Heart left ventricle (tissue), 13 donors: ENCODE measurements around the gene COQ4.

Source experiments
- CTCF ChIP-seq, 12 donors: fragments of 200-600 bp; sonication (generic) in 4 of 12; IDR thresholded peaks; one replicate each; pipeline versions ENCODE4 v1.5.0 to v1.8.0; 2018 to 2022; ENCODE audit warnings: antibody characterized with exemption in 12 of 12, mild to moderate bottlenecking in 5 of 12
- POLR2A ChIP-seq, 2 donors: fragments of 450-650 bp; IDR thresholded peaks; one replicate each; pipeline ENCODE4 v1.6.1; 2017; ENCODE audit warnings: antibody characterized with exemption in 2 of 2, mild to moderate bottlenecking in 2 of 2, moderate library complexity in 2 of 2
- donor health status: ischemic (EF 13 %, LVEDD 7.1; RV severe dilation, severe dysfunction).
- donor health status: DM: no; HTN: yes; CAD: no.
- donor health status: DM: no; HTN: no; CAD: no.
- donor health status: ischemic (EF 25% LVEDD 6.9; RV normal size, moderate dysfunction).
- donor health status: ischemic (EF 25% LVEDD 5.7; RV mildly dilated, moderate dysfunction).
- donor health status: ischemic (EF 35%, LVEDD 5.7; RV mildly dilated, moderate dysfunction).
- donor health status: nonischemic (EF 11% LVEDD 7.7; RV severe dilation, severe dysfunction).
- donor health status: DM: yes; HTN: yes; CAD: no.
- donor health status: PGD.
- donor health status: ischemic (EF 29% LVEDD 5.4; RV normal size, mild dysfunction).
- donor health status: nonischemic (EF 23%, LVEDD 6.1; RV moderate dilation, normal function).

- TF ChIP-seq CTCF (IDR thresholded peaks at IDR 0.05) (no peak), POLR2A (IDR thresholded peaks at IDR 0.05) (no peak)
Measured at GRCh38 chr9:128382261-128382660, 59.6 kb downstream of the COQ4 start.
